HepG2 (cell line): ENCODE data around the gene MEX3D. TPM values are rescaled to one million over a fixed set of nuclear protein-coding genes. Genes with fewer than 3 reads are reported as not detected.

ENCODE experiments used
- CERS6 ChIP-seq: sonication (generic); formaldehyde crosslinking; IDR thresholded peaks from 2 replicates; pipeline ENCODE4 v1.5.0; 2020; ENCODE audit warnings: missing genetic modification reagents
- EHMT2 ChIP-seq: fragments of 200-600 bp; sonication (generic); IDR thresholded peaks from 2 replicates; pipeline ENCODE4 v1.7.0; 2017; ENCODE audit warnings: antibody characterized with exemption, low read depth, low read length, borderline replicate concordance
- ETV6 ChIP-seq: sonication (generic); formaldehyde crosslinking; conservative IDR thresholded peaks from 2 replicates; pipeline ENCODE4 v1.4.0; 2020; ENCODE audit warnings: missing genetic modification reagents
- FOXJ3 ChIP-seq: sonication (generic); formaldehyde crosslinking; IDR thresholded peaks from 2 replicates; pipeline ENCODE4 v1.4.0; 2020; ENCODE audit warnings: missing genetic modification reagents, mild to moderate bottlenecking, borderline replicate concordance
- IKZF1 ChIP-seq: fragments of 450-650 bp; IDR thresholded peaks from 2 replicates; pipeline ENCODE4 v1.7.1; 2016
- IKZF4 ChIP-seq: sonication (generic); formaldehyde crosslinking; IDR thresholded peaks from 2 replicates; pipeline ENCODE4 v1.5.1; 2020; ENCODE audit warnings: borderline replicate concordance, mild to moderate bottlenecking, low read depth, missing genetic modification reagents; ENCODE audit errors: not compliant biosample characterization
- JUNB ChIP-seq: sonication (generic); formaldehyde crosslinking; IDR thresholded peaks from 2 replicates; pipeline ENCODE4 v1.8.0; 2022; ENCODE audit warnings: missing genetic modification reagents, mild to moderate bottlenecking, borderline replicate concordance
- MIXL1 ChIP-seq: IDR thresholded peaks from 2 replicates; pipeline ENCODE4 v1.6.1; 2016
- MZF1 ChIP-seq: sonication (generic); formaldehyde crosslinking; IDR thresholded peaks from 2 replicates; pipeline ENCODE4 v1.8.1; 2023; ENCODE audit warnings: mild to moderate bottlenecking, missing genetic modification reagents, borderline replicate concordance
- RFX3 ChIP-seq: IDR thresholded peaks from 2 replicates; pipeline ENCODE4 v1.6.1; 2016; ENCODE audit warnings: missing biosample characterization, missing genetic modification reagents
- TBX2 ChIP-seq: sonication (generic); formaldehyde crosslinking; IDR thresholded peaks from 2 replicates; pipeline ENCODE4 v1.5.0; 2020; ENCODE audit warnings: missing genetic modification reagents, mild to moderate bottlenecking, borderline replicate concordance
- XBP1 ChIP-seq: sonication (generic); formaldehyde crosslinking; IDR thresholded peaks from 2 replicates; pipeline ENCODE4 v1.5.0; 2020; ENCODE audit warnings: missing genetic modification reagents
- ZBTB38 ChIP-seq: sonication (generic); formaldehyde crosslinking; IDR thresholded peaks from 2 replicates; pipeline ENCODE4 v1.5.1; 2020; ENCODE audit warnings: mild to moderate bottlenecking, missing genetic modification reagents
- ZFY ChIP-seq: sonication (generic); formaldehyde crosslinking; IDR thresholded peaks from 2 replicates; pipeline ENCODE4 v1.4.0; 2020; ENCODE audit warnings: missing genetic modification reagents
- ZNF337 ChIP-seq: sonication (generic); formaldehyde crosslinking; IDR thresholded peaks from 2 replicates; pipeline ENCODE4 v1.5.1; 2020; ENCODE audit warnings: missing genetic modification reagents, low read depth, mild to moderate bottlenecking, borderline replicate concordance
- ZNF33B ChIP-seq: sonication (generic); formaldehyde crosslinking; IDR thresholded peaks from 2 replicates; pipeline ENCODE4 v1.5.1; 2020; ENCODE audit warnings: mild to moderate bottlenecking, missing genetic modification reagents
- ZNF678 ChIP-seq: sonication (generic); formaldehyde crosslinking; IDR thresholded peaks from 2 replicates; pipeline ENCODE4 v1.4.0; 2020; ENCODE audit warnings: mild to moderate bottlenecking, missing genetic modification reagents
- ZNF746 ChIP-seq: sonication (generic); formaldehyde crosslinking; IDR thresholded peaks from 2 replicates; pipeline ENCODE4 v1.8.0; 2022; ENCODE audit warnings: mild to moderate bottlenecking, missing genetic modification reagents
- ZNF773 ChIP-seq: sonication (generic); formaldehyde crosslinking; IDR thresholded peaks from 2 replicates; pipeline ENCODE4 v1.4.0; 2020; ENCODE audit warnings: missing genetic modification reagents, borderline replicate concordance
- ZNF782 ChIP-seq: sonication (generic); formaldehyde crosslinking; IDR thresholded peaks from 2 replicates; pipeline ENCODE4 v1.4.0; 2020; ENCODE audit warnings: missing genetic modification reagents, mild to moderate bottlenecking, borderline replicate concordance
- ZSCAN30 ChIP-seq: sonication (generic); formaldehyde crosslinking; IDR thresholded peaks from 2 replicates; pipeline ENCODE4 v1.5.0; 2020; ENCODE audit warnings: mild to moderate bottlenecking, missing genetic modification reagents
- polyA plus RNA-seq, 8 experiments: library from polyadenylated mRNA; depleted of rRNA in 3 of 8; stranded (reverse) in 7 of 8; unstranded in 1 of 8; fragments of >200 nt; fragmentation: Illumina TruSeq in 4 of 8; extraction: Trizol in 4 of 8; gene quantifications; 2 replicates each; pipeline versions ENCODE4 v1.2.1 to v1.2.3, GENCODE V29; 2011 to 2016; ENCODE audit warnings: low read depth in 4 of 8, missing spikeins in 1 of 8, mixed read lengths in 1 of 8; ENCODE audit not compliant: insufficient read depth in 1 of 8
- total RNA-seq, 5 experiments: library from RNA; depleted of rRNA; stranded (reverse); fragments of >200 nt; fragmentation: Illumina TruSeq; extraction: Trizol; gene quantifications; 2 replicates each; pipeline ENCODE4 v1.2.3, GENCODE V29; 2016; ENCODE audit warnings: low read depth in 1 of 5
- TF ChIP-seq, protein P1 (sequence below): fragments of 450-650 bp; IDR thresholded peaks from 2 replicates; pipeline ENCODE4 v1.6.1; 2017; ENCODE audit warnings: mild to moderate bottlenecking
- TF ChIP-seq, protein P2 (sequence below): sonication (generic); formaldehyde crosslinking; IDR thresholded peaks from 2 replicates; pipeline ENCODE4 v1.5.0; 2020; ENCODE audit warnings: missing genetic modification reagents
- TF ChIP-seq, protein P3 (sequence below): sonication (generic); formaldehyde crosslinking; IDR thresholded peaks from 2 replicates; pipeline ENCODE4 v1.8.1; 2023; ENCODE audit warnings: mild to moderate bottlenecking, moderate library complexity, missing genetic modification reagents

Gene MEX3D
- total and polyA plus RNA-seq, 2 of the 13 experiments (the other 11 are each of a cell fraction or from before 2014, with no cell fraction given): 3.6 to 17.1 TPM

DNA sequence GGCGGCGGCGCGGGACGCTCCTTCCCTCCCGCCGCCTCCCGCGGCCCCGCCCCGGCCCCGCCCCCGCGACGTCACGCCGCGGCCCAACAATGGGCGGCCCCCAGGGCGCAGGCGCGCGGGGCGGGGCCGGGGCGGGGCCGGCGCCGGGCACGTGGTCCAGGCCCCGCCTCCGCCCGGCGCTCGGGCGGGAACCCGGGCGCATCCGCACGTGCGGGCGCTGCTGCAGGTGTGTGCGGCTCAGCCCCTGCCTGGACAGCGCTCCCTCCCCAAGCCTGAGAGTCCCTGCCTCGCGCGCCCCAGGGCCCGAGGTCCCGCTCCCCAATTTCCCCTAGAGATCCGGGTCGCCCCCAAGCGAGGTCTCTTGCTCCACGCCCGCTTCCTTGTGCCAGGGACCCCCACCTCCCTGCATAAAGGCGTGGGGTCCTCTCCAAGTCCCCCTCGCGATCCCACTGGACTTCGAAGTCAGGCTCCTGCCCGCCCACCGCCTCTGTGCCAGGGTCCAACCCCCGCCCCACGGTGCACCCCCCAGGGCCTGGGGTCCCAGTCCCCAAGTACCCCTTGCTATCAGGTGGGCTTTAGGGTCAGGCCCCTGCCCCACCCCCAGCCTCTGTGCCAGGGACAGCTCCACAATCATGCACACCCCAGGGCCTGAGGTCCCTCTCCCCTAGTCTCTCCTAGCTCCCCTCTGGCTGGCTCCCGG is at the start of gene MEX3D (continued):
- no peak for TF ChIP-seq MIXL1
- TF ChIP-seq ZNF773 (CRISPR knock-in tag): peak; percentile 92; the same call in 1 of the 2 replicates
- TF ChIP-seq ZNF33B (CRISPR knock-in tag): peak; percentile 84; the same call in 1 of the 2 replicates
- TF ChIP-seq EHMT2: no peak
- TF ChIP-seq, protein P1, sequence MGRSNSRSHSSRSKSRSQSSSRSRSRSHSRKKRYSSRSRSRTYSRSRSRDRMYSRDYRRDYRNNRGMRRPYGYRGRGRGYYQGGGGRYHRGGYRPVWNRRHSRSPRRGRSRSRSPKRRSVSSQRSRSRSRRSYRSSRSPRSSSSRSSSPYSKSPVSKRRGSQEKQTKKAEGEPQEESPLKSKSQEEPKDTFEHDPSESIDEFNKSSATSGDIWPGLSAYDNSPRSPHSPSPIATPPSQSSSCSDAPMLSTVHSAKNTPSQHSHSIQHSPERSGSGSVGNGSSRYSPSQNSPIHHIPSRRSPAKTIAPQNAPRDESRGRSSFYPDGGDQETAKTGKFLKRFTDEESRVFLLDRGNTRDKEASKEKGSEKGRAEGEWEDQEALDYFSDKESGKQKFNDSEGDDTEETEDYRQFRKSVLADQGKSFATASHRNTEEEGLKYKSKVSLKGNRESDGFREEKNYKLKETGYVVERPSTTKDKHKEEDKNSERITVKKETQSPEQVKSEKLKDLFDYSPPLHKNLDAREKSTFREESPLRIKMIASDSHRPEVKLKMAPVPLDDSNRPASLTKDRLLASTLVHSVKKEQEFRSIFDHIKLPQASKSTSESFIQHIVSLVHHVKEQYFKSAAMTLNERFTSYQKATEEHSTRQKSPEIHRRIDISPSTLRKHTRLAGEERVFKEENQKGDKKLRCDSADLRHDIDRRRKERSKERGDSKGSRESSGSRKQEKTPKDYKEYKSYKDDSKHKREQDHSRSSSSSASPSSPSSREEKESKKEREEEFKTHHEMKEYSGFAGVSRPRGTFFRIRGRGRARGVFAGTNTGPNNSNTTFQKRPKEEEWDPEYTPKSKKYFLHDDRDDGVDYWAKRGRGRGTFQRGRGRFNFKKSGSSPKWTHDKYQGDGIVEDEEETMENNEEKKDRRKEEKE: no peak
- TF ChIP-seq, protein P2, sequence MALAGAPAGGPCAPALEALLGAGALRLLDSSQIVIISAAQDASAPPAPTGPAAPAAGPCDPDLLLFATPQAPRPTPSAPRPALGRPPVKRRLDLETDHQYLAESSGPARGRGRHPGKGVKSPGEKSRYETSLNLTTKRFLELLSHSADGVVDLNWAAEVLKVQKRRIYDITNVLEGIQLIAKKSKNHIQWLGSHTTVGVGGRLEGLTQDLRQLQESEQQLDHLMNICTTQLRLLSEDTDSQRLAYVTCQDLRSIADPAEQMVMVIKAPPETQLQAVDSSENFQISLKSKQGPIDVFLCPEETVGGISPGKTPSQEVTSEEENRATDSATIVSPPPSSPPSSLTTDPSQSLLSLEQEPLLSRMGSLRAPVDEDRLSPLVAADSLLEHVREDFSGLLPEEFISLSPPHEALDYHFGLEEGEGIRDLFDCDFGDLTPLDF: 0 out of 2 replicates have a peak, but pooled peaks have one; percentile 52
- TF ChIP-seq TBX2 (CRISPR knock-in tag): peak; percentile 79
- peak; percentile 89; the same call in 1 of the 2 replicates for TF ChIP-seq ZNF678 (CRISPR knock-in tag)
- no peak for TF ChIP-seq JUNB (CRISPR knock-in tag)
- peak; percentile 46; the same call in 1 of the 2 replicates for TF ChIP-seq ZFY
- no peak for TF ChIP-seq ZNF746
- no peak for TF ChIP-seq MZF1 (CRISPR knock-in tag)
- TF ChIP-seq FOXJ3 (CRISPR knock-in tag): no peak
- TF ChIP-seq IKZF4 (CRISPR knock-in tag): no peak
- TF ChIP-seq XBP1 (CRISPR knock-in tag): no peak
- peak; percentile 61; the same call in 1 of the 2 replicates for TF ChIP-seq ZSCAN30 (CRISPR knock-in tag)
- TF ChIP-seq ZNF337 (CRISPR knock-in tag): no peak
- peak; percentile 63; the same call in 1 of the 2 replicates for TF ChIP-seq ZBTB38
- no peak for TF ChIP-seq IKZF1
- 0 out of 2 replicates have a peak, but pooled peaks have one; percentile 71 for TF ChIP-seq ZNF782 (CRISPR knock-in tag)
- no peak for TF ChIP-seq RFX3
- TF ChIP-seq, protein P3, sequence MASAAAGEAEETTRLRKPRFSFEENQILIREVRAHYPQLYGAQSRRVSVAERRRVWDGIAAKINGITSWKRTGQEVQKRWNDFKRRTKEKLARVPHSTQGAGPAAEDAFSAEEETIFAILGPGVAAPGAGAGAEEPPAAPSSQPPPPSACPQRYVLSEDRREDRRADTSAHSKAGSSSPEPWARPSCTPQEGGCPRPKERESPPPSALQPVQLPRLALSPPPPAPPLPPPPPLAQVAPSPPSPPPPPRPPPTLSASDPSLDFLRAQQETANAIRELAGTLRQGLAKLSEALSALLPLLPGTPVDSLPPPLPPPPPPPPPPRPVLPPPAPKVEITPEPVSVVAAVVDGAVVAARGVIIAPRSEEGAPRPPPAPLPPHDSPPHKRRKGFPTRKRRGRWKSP (CRISPR knock-in tag): peak; percentile 73; the same call in 1 of the 2 replicates
- TF ChIP-seq ETV6 (CRISPR knock-in tag): peak; percentile 65; the same call in 1 of the 2 replicates
- no peak for TF ChIP-seq CERS6
